Smooth muscle cell (in vitro differentiated cells): ENCODE results near the gene TMEM213. TPM values are rescaled to one million over a fixed set of nuclear protein-coding genes. Genes with fewer than 3 reads are reported as not detected.

Experiments
- DNase-seq: peaks from one replicate; lab custom pipeline; 2025; ENCODE audit not compliant: unreplicated experiment; lab: John Stamatoyannopoulos, UW
- H2AFZ ChIP-seq: fragments of 200-600 bp; sonication (generic); 2 replicates; pipeline ENCODE4 v1.6.0; 2016; ENCODE audit warnings: antibody characterized with exemption, low read depth, mild to moderate bottlenecking
- H3F3A ChIP-seq: fragments of 200-600 bp; sonication (generic); 2 replicates; pipeline ENCODE4 v1.6.0; 2017; ENCODE audit warnings: antibody characterized with exemption, low read depth
- H3K27ac ChIP-seq: fragments of 200-600 bp; sonication (generic); 2 replicates; pipeline ENCODE4 v1.5.1; 2016; ENCODE audit warnings: low read depth, mild to moderate bottlenecking
- H3K27me3 ChIP-seq: fragments of 200-600 bp; sonication (generic); 2 replicates; pipeline ENCODE4 v1.6.1; 2016; ENCODE audit warnings: low read depth, mild to moderate bottlenecking
- H3K36me3 ChIP-seq: fragments of 200-600 bp; sonication (generic); 2 replicates; pipeline ENCODE4 v1.5.1; 2016; ENCODE audit warnings: low read depth
- H3K4me1 ChIP-seq: fragments of 200-600 bp; sonication (generic); 2 replicates; pipeline ENCODE4 v1.5.1; 2016; ENCODE audit warnings: low read depth
- H3K4me2 ChIP-seq: fragments of 200-600 bp; sonication (generic); 2 replicates; pipeline ENCODE4 v1.6.0; 2016; ENCODE audit warnings: mild to moderate bottlenecking
- H3K4me3 ChIP-seq: fragments of 200-600 bp; sonication (generic); 2 replicates; pipeline ENCODE4 v1.5.1; 2016; ENCODE audit warnings: mild to moderate bottlenecking
- H3K79me2 ChIP-seq: fragments of 200-600 bp; sonication (generic); 2 replicates; pipeline ENCODE4 v1.6.0; 2016; ENCODE audit warnings: low read depth, mild to moderate bottlenecking
- H3K9ac ChIP-seq: fragments of 200-600 bp; sonication (generic); 2 replicates; pipeline ENCODE4 v1.6.0; 2016; ENCODE audit warnings: low read depth
- H3K9me3 ChIP-seq: fragments of 200-600 bp; sonication (generic); replicated peaks from 2 replicates; pipeline ENCODE4 v1.5.1; 2016; ENCODE audit warnings: low read depth
- H4K20me1 ChIP-seq: fragments of 200-600 bp; sonication (generic); 2 replicates; pipeline ENCODE4 v1.6.0; 2016; ENCODE audit warnings: low read depth
- CTCF ChIP-seq: fragments of 200-600 bp; sonication (generic); IDR thresholded peaks from 2 replicates; pipeline ENCODE4 v1.5.1; 2017; ENCODE audit warnings: borderline replicate concordance, mild to moderate bottlenecking, antibody characterized with exemption; ENCODE audit not compliant: insufficient read depth, poor library complexity, severe bottlenecking
- WGBS: methylation state at CpG from one replicate; pipeline ENCODE4 v1.1.7; 2016; ENCODE audit warnings: low lambda C conversion rate; 5-methylcytosine and 5-hydroxymethylcytosine counted together
- polyA plus RNA-seq: library from polyadenylated mRNA; unstranded; fragments of >200 nt; fragmentation: Nextera tagmentation; extraction: Ambion mirVana; gene quantifications from 2 replicates; pipeline ENCODE4 v1.2.1, GENCODE V29; 2016
- total RNA-seq: library from RNA; depleted of rRNA; stranded (reverse); fragments of >200 nt; gene quantifications from 2 replicates; pipeline ENCODE4 v1.2.3, GENCODE V29; 2014

The TMEM213 gene
- total and polyA plus RNA-seq, 2 experiments from 2014 or later: not detected

DNA sequence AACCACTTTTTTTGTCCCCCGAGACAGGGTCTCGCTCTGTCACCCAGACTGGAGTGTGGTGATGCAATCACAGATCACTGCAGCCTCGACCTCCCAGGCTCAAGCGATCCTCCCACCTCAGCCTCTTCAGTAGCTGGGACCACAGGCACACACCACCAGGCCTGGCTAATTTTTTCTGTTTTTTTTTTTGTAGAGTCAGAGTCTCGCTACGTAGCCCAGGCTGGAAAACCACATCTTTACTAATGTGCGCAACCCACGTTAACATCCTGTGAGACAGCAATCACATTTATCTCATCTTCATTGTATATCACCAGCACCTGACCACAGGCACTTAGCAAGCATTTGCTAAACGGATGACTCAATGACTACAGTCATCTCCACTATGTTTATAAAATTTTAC is 78.0 kb downstream of the TMEM213 start:
- no peaks in the 10 kb centered on the region for H3K27me3 ChIP-seq
- H3K79me2 ChIP-seq: no peaks in the 10 kb centered on the region
- no peak for TF ChIP-seq CTCF
- H3K9me3 ChIP-seq: no peaks in the 10 kb centered on the region
- H3K27ac ChIP-seq: peak overlapping the region; percentile 87
- 21% methylated on average over 9 of the region's 9 CpGs for WGBS
- H2AFZ ChIP-seq: no peak overlapping the region
- H3K4me1 ChIP-seq: no peaks in the 10 kb centered on the region
- no peak for DNase-seq
- H3K4me2 ChIP-seq: no peak overlapping the region
- H3K9ac ChIP-seq: peak overlapping the region; percentile 26
- no peaks in the 10 kb centered on the region for H4K20me1 ChIP-seq
- H3K36me3 ChIP-seq: no peaks in the 10 kb centered on the region
- no peak overlapping the region for H3K4me3 ChIP-seq
- peaks cover 11% of the 10 kb centered on the region for H3F3A ChIP-seq

- Histone ChIP-seq H3K9ac (no peak overlapping the region), H3K27me3 (no peaks in the 10 kb centered on the region), H2AFZ (no peak overlapping the region), H3K4me3 (no peak overlapping the region), H3K4me2 (peak overlapping the region; percentile 29), H3K9me3 (no peaks in the 10 kb centered on the region), H3F3A (peaks cover 11% of the 10 kb centered on the region), H3K79me2 (no peaks in the 10 kb centered on the region), H4K20me1 (no peaks in the 10 kb centered on the region), H3K4me1 (no peaks in the 10 kb centered on the region), H3K27ac (peak overlapping the region; percentile 82), H3K36me3 (no peaks in the 10 kb centered on the region)
- no peak for TF ChIP-seq CTCF
- WGBS: 65% methylated on average over 4 of the region's 4 CpGs
- no peak for DNase-seq
These were observed 78.5 kb downstream of the TMEM213 start for GRCh38 chr7:138876326-138876725.

GRCh38 chr7:138878051-138878450 is 80.3 kb downstream of the TMEM213 start:
- 61% methylated on average over 7 of the region's 7 CpGs for WGBS
- Histone ChIP-seq H3K4me3 (no peak overlapping the region), H3K9me3 (no peaks in the 10 kb centered on the region), H3K36me3 (no peaks in the 10 kb centered on the region), H3K27ac (peak overlapping the region; percentile 82), H3K79me2 (no peaks in the 10 kb centered on the region), H4K20me1 (no peaks in the 10 kb centered on the region), H3K4me2 (peak overlapping the region; percentile 36), H2AFZ (no peak overlapping the region), H3F3A (peaks cover 11% of the 10 kb centered on the region), H3K4me1 (no peaks in the 10 kb centered on the region), H3K9ac (no peak overlapping the region), H3K27me3 (no peaks in the 10 kb centered on the region)
- no peak for DNase-seq
- TF ChIP-seq CTCF: no peak

GRCh38 chr7:138878856-138879255 is 81.1 kb downstream of the TMEM213 start:
- no peak overlapping the region for H2AFZ ChIP-seq
- no peak overlapping the region for H3K9ac ChIP-seq
- TF ChIP-seq CTCF: no peak
- H3F3A ChIP-seq: peaks cover 11% of the 10 kb centered on the region
- no peaks in the 10 kb centered on the region for H3K9me3 ChIP-seq
- peak overlapping the region; percentile 82 for H3K27ac ChIP-seq
- no peaks in the 10 kb centered on the region for H4K20me1 ChIP-seq
- H3K36me3 ChIP-seq: no peaks in the 10 kb centered on the region
- no peaks in the 10 kb centered on the region for H3K79me2 ChIP-seq
- no peaks in the 10 kb centered on the region for H3K27me3 ChIP-seq
- peak overlapping the region; percentile 52 for H3K4me2 ChIP-seq
- no peak overlapping the region for H3K4me3 ChIP-seq
- no peak for DNase-seq
- no peaks in the 10 kb centered on the region for H3K4me1 ChIP-seq
